Lower leg skin (tissue), 3 donors: ENCODE data around the gene RAB11A.

Experiments
- POLR2A ChIP-seq, 2 donors: fragments of 450-650 bp; IDR thresholded peaks; one replicate each; pipeline ENCODE4 v1.6.1; 2016 to 2017; ENCODE audit warnings: antibody characterized with exemption in 2 of 2, mild to moderate bottlenecking in 1 of 2, moderate library complexity in 1 of 2
- TF ChIP-seq, protein P1 (sequence below), 3 donors: fragments of 450-650 bp; IDR thresholded peaks; one replicate each; pipeline ENCODE4 v1.5.1; 2016; ENCODE audit warnings: antibody characterized with exemption in 3 of 3, mild to moderate bottlenecking in 3 of 3, moderate library complexity in 2 of 3

DNA sequence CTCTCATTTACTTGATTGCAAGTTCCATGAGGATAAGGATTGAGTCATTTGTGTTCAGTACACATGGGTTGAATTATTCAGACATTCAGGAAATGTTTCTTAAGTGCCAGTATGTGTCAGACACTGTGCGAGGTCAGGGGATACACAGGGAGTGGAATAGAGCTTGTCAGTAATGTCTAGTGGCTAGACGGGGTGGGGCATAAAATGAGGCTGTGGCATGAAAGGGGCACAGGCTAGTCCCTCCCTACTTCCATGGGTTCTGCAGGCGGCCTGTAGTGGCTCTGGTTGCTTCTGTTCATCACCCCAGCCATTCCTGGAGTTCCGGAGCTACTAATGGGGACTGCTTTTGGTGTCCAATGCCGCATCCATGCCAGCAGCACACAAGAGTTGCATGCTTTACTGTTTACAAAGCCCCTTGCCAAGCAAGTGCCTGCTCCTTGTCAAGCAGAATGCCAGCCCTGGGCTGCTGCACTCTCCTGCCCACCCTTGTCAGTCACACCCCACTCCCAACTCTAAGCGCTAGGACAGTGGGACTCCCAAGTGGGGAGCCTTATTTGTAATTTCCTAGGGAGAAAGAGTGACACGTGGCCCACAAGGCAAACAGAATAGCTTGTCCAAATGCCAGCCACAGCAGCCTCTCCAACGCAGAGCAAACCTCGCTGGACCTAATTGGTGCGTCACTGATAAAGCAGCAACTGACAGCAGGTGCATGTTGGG, 70.8 kb downstream of the RAB11A start:
- TF ChIP-seq, protein P1, sequence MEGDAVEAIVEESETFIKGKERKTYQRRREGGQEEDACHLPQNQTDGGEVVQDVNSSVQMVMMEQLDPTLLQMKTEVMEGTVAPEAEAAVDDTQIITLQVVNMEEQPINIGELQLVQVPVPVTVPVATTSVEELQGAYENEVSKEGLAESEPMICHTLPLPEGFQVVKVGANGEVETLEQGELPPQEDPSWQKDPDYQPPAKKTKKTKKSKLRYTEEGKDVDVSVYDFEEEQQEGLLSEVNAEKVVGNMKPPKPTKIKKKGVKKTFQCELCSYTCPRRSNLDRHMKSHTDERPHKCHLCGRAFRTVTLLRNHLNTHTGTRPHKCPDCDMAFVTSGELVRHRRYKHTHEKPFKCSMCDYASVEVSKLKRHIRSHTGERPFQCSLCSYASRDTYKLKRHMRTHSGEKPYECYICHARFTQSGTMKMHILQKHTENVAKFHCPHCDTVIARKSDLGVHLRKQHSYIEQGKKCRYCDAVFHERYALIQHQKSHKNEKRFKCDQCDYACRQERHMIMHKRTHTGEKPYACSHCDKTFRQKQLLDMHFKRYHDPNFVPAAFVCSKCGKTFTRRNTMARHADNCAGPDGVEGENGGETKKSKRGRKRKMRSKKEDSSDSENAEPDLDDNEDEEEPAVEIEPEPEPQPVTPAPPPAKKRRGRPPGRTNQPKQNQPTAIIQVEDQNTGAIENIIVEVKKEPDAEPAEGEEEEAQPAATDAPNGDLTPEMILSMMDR (IDR thresholded peaks at IDR 0.05): no peak
- TF ChIP-seq POLR2A (IDR thresholded peaks at IDR 0.05): no peak
